ENCODE measurements around the gene ZNRF1. TPM values are rescaled to one million over a fixed set of nuclear protein-coding genes. Genes with fewer than 3 reads are reported as not detected.

ZNRF1 gene
- total RNA-seq, 4 donors from 2014 or later = 28.5 to 58.4 (median 40.4) TPM

GRCh38 chr16:75106351-75107274 is 107.8 kb downstream of the ZNRF1 start:
- Histone ChIP-seq H3K9me3 (no peaks in the 10 kb centered on the region), H3K4me3 (no peak overlapping the region), H3K4me1 (peaks cover 45 to 71% (median 56%) of the 10 kb centered on the region in 4 donors), H3K27me3 (no peaks in the 10 kb centered on the region), H3K27ac (peak overlapping the region; percentile 69 to 90 (median 76)), H3K36me3 (no peaks in the 10 kb centered on the region)
- DNase-seq = no peak
- in situ Hi-C loops (cut with MboI; ENCODE audit: low pct_ligation_motif_present in 1 of 4, low pct_unique_long_range_greater_than_20kb in 1 of 4, low sequenced_read_pairs in 3 of 4) (loop anchor here (5.0 to 25.0 kb wide), 3 partner anchors 104 to 394 kb away; partner anchors contain the start of genes ZNRF1 (in 2 of the 4) and MLKL (in 1 of the 4)), intact Hi-C loops (cut with DNase I; ENCODE audit: low total_unique reads) (no loop called here)
- TF ChIP-seq CTCF (IDR thresholded peaks at IDR 0.05) (no peak), EP300 (IDR thresholded peaks at IDR 0.05; ENCODE audit: low read depth) (no peak), POLR2AphosphoS5 (IDR thresholded peaks at IDR 0.05) (no peak), POLR2A (IDR thresholded peaks at IDR 0.05) (no peak)
- 92 to 100% methylated on average over 1 to 20 of the region's 20 CpGs for WGBS, 2 donors (ENCODE audit: low coverage in 1 of 2)

GRCh38 chr16:75107505-75107904 is 108.7 kb downstream of the ZNRF1 start:
- Histone ChIP-seq H3K27me3 (no peaks in the 10 kb centered on the region), H3K4me3 (no peak overlapping the region), H3K4me1 (peaks cover 45 to 78% (median 56%) of the 10 kb centered on the region in 4 donors), H3K36me3 (no peaks in the 10 kb centered on the region), H3K27ac (peak overlapping the region; percentile 69 to 90 (median 80)), H3K9me3 (no peaks in the 10 kb centered on the region)
- in situ Hi-C loops (cut with MboI; ENCODE audit: low pct_ligation_motif_present in 1 of 4, low pct_unique_long_range_greater_than_20kb in 1 of 4, low sequenced_read_pairs in 3 of 4) = loop anchor here (5.0 to 25.0 kb wide), 3 partner anchors 105 to 395 kb away; partner anchors contain the start of genes ZNRF1 (in 2 of the 4) and MLKL (in 1 of the 4)
- TF ChIP-seq POLR2AphosphoS5 (IDR thresholded peaks at IDR 0.05) (no peak), EP300 (IDR thresholded peaks at IDR 0.05; ENCODE audit: low read depth) (no peak), POLR2A (IDR thresholded peaks at IDR 0.05) (no peak), CTCF (IDR thresholded peaks at IDR 0.05) (no peak)
- intact Hi-C loops (cut with DNase I; ENCODE audit: low total_unique reads) = no loop called here
- WGBS, 2 donors (ENCODE audit: low coverage in 1 of 2) = 80 to 86% methylated on average over 1 to 10 of the region's 10 CpGs
- DNase-seq = no peak

- WGBS, 2 donors (ENCODE audit: low coverage in 1 of 2) = 20 to 54% methylated on average over 1 to 27 of the region's 27 CpGs
- Histone ChIP-seq H3K36me3 (no peaks in the 10 kb centered on the region), H3K27me3 (no peaks in the 10 kb centered on the region), H3K4me1 (peaks cover 45 to 78% (median 56%) of the 10 kb centered on the region in 4 donors), H3K9me3 (no peaks in the 10 kb centered on the region), H3K4me3 (no peak overlapping the region), H3K27ac (peak overlapping the region; percentile 69 to 90 (median 80))
- peak; percentile 83 for DNase-seq
- in situ Hi-C loops (cut with MboI; ENCODE audit: low pct_ligation_motif_present in 1 of 4, low pct_unique_long_range_greater_than_20kb in 1 of 4, low sequenced_read_pairs in 3 of 4) (loop anchor here (5.0 to 25.0 kb wide), 3 partner anchors 107 to 397 kb away; partner anchors contain the start of genes ZNRF1 (in 2 of the 4) and MLKL (in 1 of the 4)), intact Hi-C loops (cut with DNase I; ENCODE audit: low total_unique reads) (no loop called here)
- peak; percentile 24 to 51 (median 48) for TF ChIP-seq POLR2AphosphoS5 (IDR thresholded peaks at IDR 0.05)
- no peak for TF ChIP-seq CTCF (IDR thresholded peaks at IDR 0.05)
Measured at GRCh38 chr16:75108792-75109731, 110.2 kb downstream of the ZNRF1 start.
